ENCODE data around the gene ATP8B2.
"Not testable (repeated sequence)": the region's sequence is repeated elsewhere in the genome, so short reads cannot be mapped to it uniquely, and the experiment has no call there.

The ATP8B2 gene

GRCh38 chr1:154335025-154335714 is 9.8 kb downstream of the ATP8B2 start:
- DNase-seq (ENCODE audit: low read depth) = peak; percentile 84
- TF ChIP-seq CTCF (conservative IDR thresholded peaks at IDR 0.05; ENCODE audit: low read length) = peak; percentile 86
- no peak overlapping the region for H3K4me3 ChIP-seq (ENCODE audit: low read length)

- no peak for DNase-seq (ENCODE audit: low read depth)
- no peak overlapping the region for H3K4me3 ChIP-seq (ENCODE audit: low read length)
- TF ChIP-seq CTCF (conservative IDR thresholded peaks at IDR 0.05; ENCODE audit: low read length) = no peak
Observed at GRCh38 chr1:154337253-154337894, 12.0 kb downstream of the ATP8B2 start.

GRCh38 chr1:154338875-154339274 is 13.6 kb downstream of the ATP8B2 start:
- TF ChIP-seq CTCF (conservative IDR thresholded peaks at IDR 0.05; ENCODE audit: low read length) = no peak
- no peak overlapping the region for H3K4me3 ChIP-seq (ENCODE audit: low read length)
- no peak for DNase-seq (ENCODE audit: low read depth)

- not testable (repeated sequence) for DNase-seq (ENCODE audit: low read depth); H3K4me3 ChIP-seq (ENCODE audit: low read length)
Observed at GRCh38 chr1:154341366-154341765, 16.0 kb downstream of the ATP8B2 start.

GRCh38 chr1:154342132-154342531 is 16.8 kb downstream of the ATP8B2 start:
- H3K4me3 ChIP-seq (ENCODE audit: low read length) = no peak overlapping the region
- no peak for DNase-seq (ENCODE audit: low read depth)
- TF ChIP-seq CTCF (conservative IDR thresholded peaks at IDR 0.05; ENCODE audit: low read length) = no peak

GRCh38 chr1:154342836-154343472 is 17.6 kb downstream of the ATP8B2 start:
- no peak for TF ChIP-seq CTCF (conservative IDR thresholded peaks at IDR 0.05; ENCODE audit: low read length)
- no peak overlapping the region for H3K4me3 ChIP-seq (ENCODE audit: low read length)
- no peak for DNase-seq (ENCODE audit: low read depth)

- peak; percentile 72 for TF ChIP-seq CTCF (conservative IDR thresholded peaks at IDR 0.05; ENCODE audit: low read length)
- DNase-seq (ENCODE audit: low read depth) = peak; percentile 53
- no peak overlapping the region for H3K4me3 ChIP-seq (ENCODE audit: low read length)
Observed at GRCh38 chr1:154344977-154345837, 19.9 kb downstream of the ATP8B2 start.
